CD8-positive, alpha-beta memory T cell (primary cell): ENCODE results near the gene CD3G. TPM values are rescaled to one million over a fixed set of nuclear protein-coding genes. Genes with fewer than 3 reads are reported as not detected.

Source experiments
- CTCF ChIA-PET: fragments of 350-600 bp; sonication (Branson Sonifier 250); formaldehyde crosslinking; loops from one replicate; lab custom pipeline; 2021; ENCODE audit warnings: antibody characterized with exemption; lab: Charles Lee
- POLR2A ChIA-PET: fragments of 350-600 bp; sonication (Branson Sonifier 250); formaldehyde crosslinking; loops from one replicate; lab custom pipeline; 2021; ENCODE audit warnings: antibody characterized with exemption; lab: Charles Lee
- DNase-seq, 5 donors: peaks; one replicate each; pipeline versions ENCODE4 v3.0.0 to v3.0.0-alpha.2; 2020 to 2022; ENCODE audit warnings: mixed read lengths in 1 of 5
- H3K27ac ChIP-seq: one replicate; pipeline ENCODE4 v1.7.0; 2013; ENCODE audit warnings: low read depth, mild to moderate bottlenecking, low read length, moderate library complexity
- H3K27me3 ChIP-seq: 2 replicates; pipeline ENCODE4 v1.7.0; 2013; ENCODE audit warnings: low read length, mild to moderate bottlenecking; ENCODE audit not compliant: insufficient read depth, poor library complexity, severe bottlenecking
- H3K36me3 ChIP-seq: 2 replicates; pipeline ENCODE4 v1.7.0; 2013; ENCODE audit warnings: mild to moderate bottlenecking, low read length, moderate library complexity; ENCODE audit not compliant: insufficient read depth
- H3K4me1 ChIP-seq: 2 replicates; pipeline ENCODE4 v1.7.0; 2013; ENCODE audit warnings: mild to moderate bottlenecking, low read length, moderate library complexity; ENCODE audit not compliant: insufficient read depth
- H3K4me3 ChIP-seq: 2 replicates; pipeline ENCODE4 v1.7.0; 2013; ENCODE audit warnings: mild to moderate bottlenecking, low read length
- H3K9me3 ChIP-seq: 2 replicates; pipeline ENCODE4 v1.7.0; 2013; ENCODE audit warnings: mild to moderate bottlenecking, low read length
- H3K27ac Mint-ChIP-seq, 8 donors: one replicate each; pipeline ENCODE4 v1.8.0; 2020 to 2021; ENCODE audit warnings: mixed read lengths in 8 of 8, mild to moderate bottlenecking in 6 of 8, inconsistent platforms in 3 of 8, moderate library complexity in 3 of 8
- H3K27me3 Mint-ChIP-seq, 2 donors: one replicate each; pipeline ENCODE4 v1.8.0; 2020 to 2021; ENCODE audit warnings: mixed read lengths in 2 of 2, mild to moderate bottlenecking in 1 of 2, moderate library complexity in 1 of 2
- H3K36me3 Mint-ChIP-seq, 3 donors: one replicate each; pipeline ENCODE4 v1.8.0; 2020 to 2021; ENCODE audit warnings: mixed read lengths in 3 of 3, inconsistent platforms in 1 of 3, mild to moderate bottlenecking in 1 of 3
- H3K4me1 Mint-ChIP-seq, 3 donors: one replicate each; pipeline ENCODE4 v1.8.0; 2020 to 2021; ENCODE audit warnings: mixed read lengths in 3 of 3, inconsistent platforms in 1 of 3, mild to moderate bottlenecking in 1 of 3
- H3K4me3 Mint-ChIP-seq, 7 donors: one replicate each; pipeline ENCODE4 v1.8.0; 2020 to 2021; ENCODE audit warnings: mixed read lengths in 7 of 7, mild to moderate bottlenecking in 6 of 7, moderate library complexity in 4 of 7, inconsistent platforms in 2 of 7
- H3K9me3 Mint-ChIP-seq, 5 donors: one replicate each; pipeline ENCODE4 v1.8.0; 2020 to 2022; ENCODE audit warnings: mixed read lengths in 5 of 5, mild to moderate bottlenecking in 3 of 5, moderate library complexity in 2 of 5, inconsistent platforms in 1 of 5
- polyA plus RNA-seq: library from polyadenylated mRNA; unstranded; fragments of 300-500 nt; fragmentation: Illumina TruSeq; gene quantifications from one replicate; pipeline ENCODE4 v1.2.3, GENCODE V29; 2021
- total RNA-seq, 2 experiments: library from RNA; stranded (reverse); gene quantifications; one replicate each; pipeline ENCODE4 v1.2.3, GENCODE V29; 2021

Gene CD3G
- total and polyA plus RNA-seq, 3 experiments from 2014 or later: 167 to 414 (median 170) TPM

GRCh38 chr11:118314988-118315411, 29.1 kb upstream of the CD3G start:
- peaks cover 27 to 57% (median 29%) of the 10 kb centered on the region in 3 donors for H3K36me3 Mint-ChIP-seq
- no peaks in the 10 kb centered on the region for H3K27me3 Mint-ChIP-seq
- ChIA-PET POLR2A (interaction anchor here (0.8 to 1.0 kb wide), 2 partner anchors 8 to 88 kb away, joined by 3 to 5 read pairs; no protein-coding TSS in a partner anchor), CTCF (interaction anchor here (1.1 to 1.2 kb wide), 2 partner anchors 90 to 116 kb away, joined by 3 to 4 read pairs; partner anchors contain the start of gene JAML)
- Histone ChIP-seq H3K27me3 (no peaks in the 10 kb centered on the region), H3K4me3 (peak overlapping the region; percentile 2), H3K4me1 (peaks cover 96% of the 10 kb centered on the region), H3K9me3 (no peaks in the 10 kb centered on the region), H3K36me3 (peaks cover 50% of the 10 kb centered on the region), H3K27ac (peak overlapping the region; percentile 20)
- peak overlapping the region; percentile 89 to 99 (median 93) for H3K27ac Mint-ChIP-seq
- no peaks in the 10 kb centered on the region for H3K9me3 Mint-ChIP-seq
- no peak for DNase-seq
- H3K4me1 Mint-ChIP-seq: peaks cover 85 to 96% (median 93%) of the 10 kb centered on the region in 3 donors
- H3K4me3 Mint-ChIP-seq: peak overlapping the region; percentile 29 to 84 (median 76)

DNA sequence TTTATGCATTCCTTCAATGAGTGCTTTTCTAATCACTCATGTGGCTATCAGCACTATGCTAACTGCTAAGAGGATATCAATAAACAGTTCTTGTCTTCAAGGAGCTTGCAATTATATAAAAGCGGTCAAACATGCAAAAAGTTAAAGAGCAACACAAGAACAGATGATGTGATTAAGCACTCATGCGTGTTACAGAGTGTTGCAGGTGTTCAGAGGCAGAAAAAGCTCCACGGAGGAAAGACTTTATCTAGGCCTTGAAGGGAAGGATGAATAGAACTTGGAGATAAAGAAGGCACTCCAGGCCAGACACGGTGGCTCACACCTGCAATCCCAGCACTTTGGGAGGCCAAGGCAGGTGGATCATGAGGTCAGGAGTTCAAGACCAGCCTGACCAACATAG, 26.0 kb upstream of the CD3G start:
- Mint-ChIP-seq H3K4me1 (peaks cover 76 to 95% (median 91%) of the 10 kb centered on the region in 3 donors), H3K27me3 (no peaks in the 10 kb centered on the region), H3K36me3 (peaks cover 18 to 34% (median 21%) of the 10 kb centered on the region in 3 donors), H3K4me3 (peak overlapping the region in 3 of 7 donors; percentile 20 to 53 (median 41)), H3K27ac (peak overlapping the region; percentile 83 to 92 (median 90)), H3K9me3 (no peaks in the 10 kb centered on the region)
- Histone ChIP-seq H3K4me3 (no peak overlapping the region), H3K27me3 (no peaks in the 10 kb centered on the region), H3K36me3 (peaks cover 23% of the 10 kb centered on the region), H3K9me3 (no peaks in the 10 kb centered on the region), H3K4me1 (peaks cover 86% of the 10 kb centered on the region), H3K27ac (no peak overlapping the region)
- CTCF ChIA-PET: interaction anchor here (0.7 kb wide), 1 partner anchor 28 kb away, joined by 3 read pairs; no protein-coding TSS in a partner anchor
- POLR2A ChIA-PET: interaction anchor here (0.6 to 1.0 kb wide), 3 partner anchors 92 to 345 kb away, joined by 3 read pairs; no protein-coding TSS in a partner anchor
- DNase-seq: no peak

DNA sequence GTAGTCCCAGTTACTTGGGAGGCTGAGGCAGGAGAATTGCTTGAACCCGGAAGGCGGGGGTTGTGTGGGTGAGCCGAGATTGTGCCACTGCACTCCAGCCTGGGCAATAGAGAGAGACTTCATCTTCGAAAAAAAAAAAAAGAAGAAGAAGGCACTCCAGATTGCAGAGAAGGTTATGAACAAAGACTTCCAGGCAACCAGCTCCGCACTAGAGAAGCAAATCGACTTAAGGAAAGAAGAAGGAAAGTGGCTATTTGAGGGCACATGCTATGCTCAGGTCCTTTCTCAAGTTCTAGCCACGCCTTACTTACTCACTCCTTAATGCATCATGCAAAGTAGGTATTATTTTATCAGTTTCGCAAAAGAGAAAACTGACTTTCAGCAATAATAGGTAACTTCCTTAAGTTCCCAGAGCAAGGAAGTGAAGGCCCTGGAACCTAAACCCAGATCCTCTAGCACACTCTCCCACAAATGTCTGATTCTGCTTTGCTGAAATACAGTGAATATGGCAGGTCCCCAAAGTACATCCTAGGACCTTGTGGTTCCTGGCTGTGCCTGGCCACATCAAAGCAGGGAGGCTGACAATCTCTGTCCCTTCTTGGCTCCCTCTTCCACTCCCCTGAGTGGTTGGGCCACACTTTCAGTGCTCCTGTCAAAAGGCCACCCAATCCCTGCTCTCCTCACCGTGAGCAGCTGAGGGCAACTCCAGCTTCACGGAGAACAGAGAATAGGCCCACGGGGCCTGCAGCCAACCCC, 25.4 kb upstream of the CD3G start:
- ChIA-PET CTCF (interaction anchor here (0.7 kb wide), 1 partner anchor 29 kb away, joined by 3 read pairs; no protein-coding TSS in a partner anchor), POLR2A (interaction anchor here (0.6 kb wide), 2 partner anchors 93 to 346 kb away, joined by 3 read pairs; no protein-coding TSS in a partner anchor)
- Histone ChIP-seq H3K4me1 (peaks cover 80% of the 10 kb centered on the region), H3K4me3 (peak overlapping the region; percentile 17), H3K9me3 (no peaks in the 10 kb centered on the region), H3K27me3 (no peaks in the 10 kb centered on the region), H3K36me3 (peaks cover 17% of the 10 kb centered on the region), H3K27ac (peak overlapping the region; percentile 10)
- no peaks in the 10 kb centered on the region for H3K27me3 Mint-ChIP-seq
- peak overlapping the region in 5 of 7 donors; percentile 6 to 46 (median 24) for H3K4me3 Mint-ChIP-seq
- peaks cover 16 to 28% (median 22%) of the 10 kb centered on the region in 3 donors for H3K36me3 Mint-ChIP-seq
- H3K4me1 Mint-ChIP-seq: peaks cover 78 to 96% (median 91%) of the 10 kb centered on the region in 3 donors
- no peaks in the 10 kb centered on the region for H3K9me3 Mint-ChIP-seq
- H3K27ac Mint-ChIP-seq: peak overlapping the region; percentile 78 to 94 (median 88)
- DNase-seq: no peak

GRCh38 chr11:118319337-118319707, 24.8 kb upstream of the CD3G start:
- H3K27ac ChIP-seq: peak overlapping the region; percentile 10
- no peaks in the 10 kb centered on the region for H3K27me3 ChIP-seq
- no peaks in the 10 kb centered on the region for H3K9me3 ChIP-seq
- CTCF ChIA-PET: no interaction called here
- DNase-seq: no peak
- peak overlapping the region; percentile 78 to 94 (median 88) for H3K27ac Mint-ChIP-seq
- POLR2A ChIA-PET: no interaction called here
- peaks cover 74% of the 10 kb centered on the region for H3K4me1 ChIP-seq
- peaks cover 11% of the 10 kb centered on the region for H3K36me3 ChIP-seq
- peaks cover 11 to 25% (median 16%) of the 10 kb centered on the region in 3 donors for H3K36me3 Mint-ChIP-seq
- peak overlapping the region in 6 of 7 donors; percentile 6 to 62 (median 40) for H3K4me3 Mint-ChIP-seq
- H3K9me3 Mint-ChIP-seq: no peaks in the 10 kb centered on the region
- H3K4me1 Mint-ChIP-seq: peaks cover 73 to 95% (median 86%) of the 10 kb centered on the region in 3 donors
- no peaks in the 10 kb centered on the region for H3K27me3 Mint-ChIP-seq
- H3K4me3 ChIP-seq: peak overlapping the region; percentile 17

- Histone ChIP-seq H3K9me3 (no peaks in the 10 kb centered on the region), H3K4me1 (peaks cover 63% of the 10 kb centered on the region), H3K4me3 (no peak overlapping the region), H3K27ac (no peak overlapping the region), H3K27me3 (no peaks in the 10 kb centered on the region), H3K36me3 (peaks cover 1% of the 10 kb centered on the region)
- peaks cover 7 to 18% (median 10%) of the 10 kb centered on the region in 3 donors for H3K36me3 Mint-ChIP-seq
- H3K4me3 Mint-ChIP-seq: peak overlapping the region in 2 of 7 donors; percentile 4 to 42
- peaks cover 65 to 88% (median 76%) of the 10 kb centered on the region in 3 donors for H3K4me1 Mint-ChIP-seq
- peak overlapping the region in 5 of 8 donors; percentile 60 to 92 (median 81) for H3K27ac Mint-ChIP-seq
- ChIA-PET CTCF (interaction anchor here (1.1 kb wide), 1 partner anchor 25 kb away, joined by 4 read pairs; no protein-coding TSS in a partner anchor), POLR2A (no interaction called here)
- no peaks in the 10 kb centered on the region for H3K9me3 Mint-ChIP-seq
- no peaks in the 10 kb centered on the region for H3K27me3 Mint-ChIP-seq
- DNase-seq: no peak
These were observed 23.6 kb upstream of the CD3G start for GRCh38 chr11:118320515-118320914.

- no peak overlapping the region for H3K27ac ChIP-seq
- no peaks in the 10 kb centered on the region for H3K9me3 ChIP-seq
- no peak overlapping the region for H3K4me3 ChIP-seq
- H3K4me1 ChIP-seq: peaks cover 54% of the 10 kb centered on the region
- Mint-ChIP-seq H3K36me3 (peaks cover 5 to 16% (median 10%) of the 10 kb centered on the region in 3 donors), H3K27ac (peak overlapping the region in 7 of 8 donors; percentile 43 to 93 (median 72)), H3K4me1 (peaks cover 59 to 79% (median 66%) of the 10 kb centered on the region in 3 donors), H3K9me3 (no peaks in the 10 kb centered on the region), H3K4me3 (peak overlapping the region in 5 of 7 donors; percentile 15 to 44 (median 28)), H3K27me3 (no peaks in the 10 kb centered on the region)
- DNase-seq: no peak
- ChIA-PET POLR2A (interaction anchor here (0.9 to 1.4 kb wide), 2 partner anchors 12 to 21 kb away, joined by 3 read pairs; partner anchors contain the start of gene CD3D), CTCF (interaction anchor here (0.6 to 1.1 kb wide), 2 partner anchors 17 to 26 kb away, joined by 3 to 4 read pairs; no protein-coding TSS in a partner anchor)
- no peaks in the 10 kb centered on the region for H3K36me3 ChIP-seq
- no peaks in the 10 kb centered on the region for H3K27me3 ChIP-seq
These were observed 22.6 kb upstream of the CD3G start for GRCh38 chr11:118321386-118322082.

DNA sequence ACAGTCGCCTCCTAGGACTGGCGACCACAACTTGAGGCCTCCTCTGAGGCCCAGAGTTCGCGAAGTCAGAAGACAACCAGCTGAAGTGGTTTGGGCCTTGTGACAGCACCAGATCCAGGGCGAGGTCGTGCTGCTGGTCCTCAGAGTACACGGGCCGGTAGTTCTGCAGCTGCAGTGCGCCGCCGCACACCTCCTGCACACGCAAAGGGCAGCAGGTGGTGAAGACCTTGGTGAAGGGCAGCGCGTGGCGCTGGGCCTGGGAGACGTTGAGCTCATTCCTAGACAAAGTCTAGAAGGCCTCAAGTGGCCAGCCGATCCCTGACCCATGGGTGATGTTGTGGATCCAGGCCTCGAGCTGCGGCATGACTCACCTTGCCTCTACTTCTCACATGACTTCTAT, 21.4 kb upstream of the CD3G start:
- H3K9me3 ChIP-seq: no peaks in the 10 kb centered on the region
- Mint-ChIP-seq H3K9me3 (no peaks in the 10 kb centered on the region), H3K36me3 (peaks cover 5 to 16% (median 10%) of the 10 kb centered on the region in 3 donors), H3K27me3 (no peaks in the 10 kb centered on the region), H3K27ac (no peak overlapping the region), H3K4me3 (no peak overlapping the region), H3K4me1 (peaks cover 51 to 70% (median 55%) of the 10 kb centered on the region in 3 donors)
- H3K4me1 ChIP-seq: peaks cover 43% of the 10 kb centered on the region
- H3K36me3 ChIP-seq: no peaks in the 10 kb centered on the region
- DNase-seq: no peak
- H3K27ac ChIP-seq: no peak overlapping the region
- CTCF ChIA-PET: interaction anchor here (0.9 to 1.5 kb wide), 3 partner anchors 9 to 124 kb away, joined by 3 to 5 read pairs (median 3); no protein-coding TSS in a partner anchor
- POLR2A ChIA-PET: interaction anchor here (0.6 to 1.8 kb wide), 6 partner anchors 8 to 28 kb away, joined by 3 to 11 read pairs (median 4); partner anchors contain the start of gene CD3G
- H3K27me3 ChIP-seq: no peaks in the 10 kb centered on the region
- no peak overlapping the region for H3K4me3 ChIP-seq
